ENCODE data around the gene C3orf52. TPM values are rescaled to one million over a fixed set of nuclear protein-coding genes. Genes with fewer than 3 reads are reported as not detected.
"Not testable (repeated sequence)": the region's sequence is repeated elsewhere in the genome, so short reads cannot be mapped to it uniquely, and the experiment has no call there.

The C3orf52 gene
- total and polyA plus RNA-seq, 5 experiments from 2014 or later: 0.54 to 0.96 (median 0.94) TPM

DNA sequence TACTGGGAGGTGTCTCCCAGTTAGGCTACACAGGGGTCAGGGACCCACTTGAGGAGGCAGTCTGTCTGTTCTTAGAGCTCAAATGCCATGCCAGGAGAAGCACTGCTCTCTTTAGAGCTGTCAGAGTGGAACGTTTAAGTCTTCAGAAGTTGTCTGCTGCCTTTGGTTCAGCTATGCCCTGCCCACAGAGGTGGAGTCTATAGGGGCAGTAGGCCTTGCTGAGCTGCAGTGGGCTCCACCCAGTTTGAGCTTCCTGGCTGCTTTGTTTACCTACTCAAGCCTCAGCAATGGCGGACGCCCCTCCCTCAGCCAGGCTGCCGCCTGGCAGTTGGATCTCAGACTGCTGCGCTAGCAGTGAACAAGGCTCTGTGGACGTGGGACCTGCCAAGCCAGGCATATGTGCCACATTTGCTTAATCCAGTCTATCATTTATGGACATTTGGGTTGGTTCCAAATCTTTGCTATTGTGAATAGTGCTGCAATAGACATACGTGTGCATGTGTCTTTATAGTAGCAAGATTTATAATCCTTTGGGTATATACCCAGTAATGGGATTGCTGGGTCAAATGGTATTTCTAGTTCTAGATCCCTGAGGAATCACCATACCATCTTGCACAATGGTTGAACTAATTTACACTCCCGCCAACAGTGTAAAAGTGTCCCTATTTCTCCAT, 13.7 kb upstream of the C3orf52 start:
- not testable (repeated sequence) for H3K27me3 Mint-ChIP-seq, H3K36me3 Mint-ChIP-seq, H3K9me3 Mint-ChIP-seq
- H3K27ac Mint-ChIP-seq: peak overlapping the region; percentile 69 to 97 (median 93)
- ATAC-seq (peak; percentile 73 to 79), DNase-seq (peak; percentile 32 to 91 (median 74))
- POLR2A ChIA-PET: interaction anchor here (0.7 to 1.8 kb wide), 5 partner anchors 13 to 425 kb away, joined by 3 to 7 read pairs (median 3); partner anchors contain the start of genes ABHD10 and GCSAM
- peaks cover 24 to 56% (median 40%) of the 10 kb centered on the region in 4 donors for H3K4me1 Mint-ChIP-seq
- H3K4me3 Mint-ChIP-seq: peak overlapping the region; percentile 65 to 91 (median 85)

DNA sequence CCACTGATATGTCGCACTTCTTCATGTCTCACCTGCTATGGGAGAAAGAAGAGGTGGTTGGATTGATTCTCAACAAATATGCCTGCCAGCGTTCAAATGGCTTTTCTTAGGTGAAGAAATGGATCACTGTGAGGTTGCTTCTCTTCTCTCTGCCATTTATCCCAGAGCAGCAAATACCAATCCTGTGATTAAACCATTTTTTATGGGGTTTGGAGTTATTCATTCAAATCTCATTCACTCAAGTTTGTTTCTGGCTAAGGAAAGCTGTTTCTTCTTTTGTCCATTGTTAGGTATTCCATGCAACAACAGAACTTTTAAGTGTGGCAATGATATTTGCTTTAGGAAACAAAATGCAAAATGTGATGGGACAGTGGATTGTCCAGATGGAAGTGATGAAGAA, 12.2 kb upstream of the C3orf52 start:
- Mint-ChIP-seq H3K4me3 (peak overlapping the region in 1 of 10 donors; percentile 49), H3K27ac (peak overlapping the region in 8 of 10 donors; percentile 15 to 97 (median 78)), H3K4me1 (peaks cover 24 to 56% (median 40%) of the 10 kb centered on the region in 4 donors), H3K27me3 (no peaks in the 10 kb centered on the region), H3K9me3 (peaks cover 0 to 9% (median 0%) of the 10 kb centered on the region in 9 donors), H3K36me3 (no peaks in the 10 kb centered on the region)
- POLR2A ChIA-PET: no interaction called here
- DNase-seq (no peak), ATAC-seq (no peak)

DNA sequence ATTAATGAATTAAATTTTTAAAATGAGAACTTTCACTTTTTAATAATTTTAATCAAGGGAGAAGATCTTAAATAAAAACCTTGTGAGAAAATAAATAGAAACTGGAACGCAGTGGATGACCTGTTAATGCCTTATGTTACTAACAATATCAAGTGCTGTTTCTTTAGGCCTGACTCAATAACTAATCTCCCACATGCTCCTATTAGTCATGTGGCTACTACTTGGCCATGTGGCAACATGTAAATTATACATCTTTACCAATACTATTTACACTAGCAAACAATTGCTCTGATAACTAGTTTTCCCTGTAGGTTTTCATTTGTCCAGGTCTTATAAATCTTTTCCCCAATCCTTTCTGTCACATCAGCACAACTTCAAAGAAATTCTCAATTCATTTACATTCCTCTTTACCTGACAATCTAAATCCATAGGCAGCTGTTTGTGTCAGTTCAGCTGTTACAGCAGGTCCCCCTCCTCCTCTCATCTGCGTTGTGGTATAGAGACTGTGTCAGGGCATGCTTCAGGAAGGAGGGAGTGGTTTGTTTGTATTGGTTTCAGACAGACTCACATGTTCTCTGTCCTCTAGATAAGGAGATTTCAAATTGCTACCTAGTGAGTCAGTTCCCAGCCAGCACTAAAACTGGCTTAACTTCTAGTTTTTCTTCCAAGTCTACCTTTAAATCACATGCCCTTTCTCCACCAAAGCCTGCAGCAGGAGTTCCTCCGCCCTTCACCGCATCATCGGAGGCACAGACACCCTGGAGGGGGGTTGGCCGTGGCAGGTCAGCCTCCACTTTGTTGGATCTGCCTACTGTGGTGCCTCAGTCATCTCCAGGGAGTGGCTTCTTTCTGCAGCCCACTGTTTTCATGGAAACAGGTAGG, 11.3 kb upstream of the C3orf52 start:
- ATAC-seq: peak; percentile 82 to 88
- peaks cover 22 to 56% (median 40%) of the 10 kb centered on the region in 4 donors for H3K4me1 Mint-ChIP-seq

DNA sequence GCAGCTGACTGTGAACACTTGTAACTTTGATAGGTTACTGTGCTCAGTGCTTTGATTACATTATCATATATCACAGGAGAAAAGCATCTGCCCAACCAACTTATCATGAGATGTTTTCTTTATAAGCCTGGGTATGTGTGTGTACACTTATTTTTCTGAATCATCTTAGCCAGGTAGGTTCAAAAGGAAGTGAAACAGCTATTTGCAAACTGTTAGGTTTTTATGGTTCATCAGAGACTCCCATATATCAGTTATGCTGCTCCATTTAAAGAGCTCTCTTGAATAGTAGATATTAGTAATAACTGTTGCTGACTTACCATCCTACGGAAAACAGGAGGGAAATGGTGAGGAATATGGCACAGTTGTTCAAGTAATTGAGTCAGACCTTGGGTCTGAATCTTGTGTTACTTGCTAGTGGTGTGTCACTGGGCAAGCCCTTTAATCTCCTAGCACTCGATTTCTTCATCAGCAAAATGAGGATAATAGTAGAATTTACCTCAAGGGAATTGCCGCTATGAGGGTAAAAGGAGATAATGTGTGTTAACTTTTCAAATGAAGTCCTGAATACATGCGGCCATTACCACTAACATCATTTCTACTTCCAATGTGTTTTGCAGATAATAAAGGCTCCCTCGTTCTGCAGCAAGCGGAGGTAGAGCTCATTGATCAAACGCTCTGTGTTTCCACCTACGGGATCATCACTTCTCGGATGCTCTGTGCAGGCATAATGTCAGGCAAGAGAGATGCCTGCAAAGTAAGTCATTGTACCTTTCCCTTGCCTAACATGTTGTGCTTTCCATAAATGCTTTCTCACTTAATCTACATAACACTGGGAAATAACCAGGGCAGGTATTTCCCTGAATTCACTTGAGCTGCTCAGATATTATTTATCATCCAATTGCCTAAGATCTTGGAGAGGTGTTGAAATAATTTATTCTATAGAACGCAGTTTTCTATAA, 7.8 kb upstream of the C3orf52 start:
- Mint-ChIP-seq H3K36me3 (no peaks in the 10 kb centered on the region), H3K9me3 (no peaks in the 10 kb centered on the region), H3K4me3 (no peak overlapping the region), H3K4me1 (peaks cover 12 to 24% (median 19%) of the 10 kb centered on the region in 4 donors), H3K27me3 (no peaks in the 10 kb centered on the region), H3K27ac (no peak overlapping the region)
- POLR2A ChIA-PET: interaction anchor here (0.6 kb wide), 1 partner anchor 34 kb away, joined by 3 read pairs; no protein-coding TSS in a partner anchor
- DNase-seq (no peak), ATAC-seq (no peak)

More for the DNA sequence above, 11.3 kb upstream of the C3orf52 start:
- H3K4me3 Mint-ChIP-seq: peak overlapping the region; percentile 5 to 79 (median 43)
- no peaks in the 10 kb centered on the region for H3K27me3 Mint-ChIP-seq
- DNase-seq: peak in 9 of 10 donors; percentile 8 to 65 (median 29)
- peak overlapping the region; percentile 53 to 97 (median 87) for H3K27ac Mint-ChIP-seq
- H3K36me3 Mint-ChIP-seq: no peaks in the 10 kb centered on the region
- peaks cover 0 to 9% (median 0%) of the 10 kb centered on the region in 9 donors for H3K9me3 Mint-ChIP-seq
- POLR2A ChIA-PET: no interaction called here

DNA sequence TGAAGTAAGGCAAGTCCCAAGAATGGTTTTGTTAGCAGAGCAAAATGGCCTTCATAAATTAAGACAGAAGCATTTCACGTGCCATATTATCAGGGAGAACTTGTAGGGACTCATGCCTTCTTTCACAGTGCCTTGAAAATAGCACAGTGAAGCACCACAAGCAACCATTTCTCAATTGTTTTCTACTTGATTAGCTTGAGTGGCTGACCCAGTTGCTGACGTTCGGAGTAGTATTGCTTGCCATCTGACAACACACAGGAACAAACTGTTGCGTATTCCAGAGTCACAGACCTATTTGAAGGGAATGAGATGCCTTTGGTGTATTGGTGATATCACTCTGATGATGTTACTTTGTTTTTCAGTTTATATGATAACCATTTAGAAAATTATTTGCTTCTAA, 3.0 kb upstream of the C3orf52 start:
- POLR2A ChIA-PET: no interaction called here
- Mint-ChIP-seq H3K36me3 (no peaks in the 10 kb centered on the region), H3K4me3 (no peak overlapping the region), H3K9me3 (no peaks in the 10 kb centered on the region), H3K27ac (no peak overlapping the region), H3K4me1 (peaks cover 11 to 24% (median 15%) of the 10 kb centered on the region in 4 donors), H3K27me3 (peaks cover 0 to 8% (median 3%) of the 10 kb centered on the region in 5 donors)
- DNase-seq (no peak), ATAC-seq (no peak)

DNA sequence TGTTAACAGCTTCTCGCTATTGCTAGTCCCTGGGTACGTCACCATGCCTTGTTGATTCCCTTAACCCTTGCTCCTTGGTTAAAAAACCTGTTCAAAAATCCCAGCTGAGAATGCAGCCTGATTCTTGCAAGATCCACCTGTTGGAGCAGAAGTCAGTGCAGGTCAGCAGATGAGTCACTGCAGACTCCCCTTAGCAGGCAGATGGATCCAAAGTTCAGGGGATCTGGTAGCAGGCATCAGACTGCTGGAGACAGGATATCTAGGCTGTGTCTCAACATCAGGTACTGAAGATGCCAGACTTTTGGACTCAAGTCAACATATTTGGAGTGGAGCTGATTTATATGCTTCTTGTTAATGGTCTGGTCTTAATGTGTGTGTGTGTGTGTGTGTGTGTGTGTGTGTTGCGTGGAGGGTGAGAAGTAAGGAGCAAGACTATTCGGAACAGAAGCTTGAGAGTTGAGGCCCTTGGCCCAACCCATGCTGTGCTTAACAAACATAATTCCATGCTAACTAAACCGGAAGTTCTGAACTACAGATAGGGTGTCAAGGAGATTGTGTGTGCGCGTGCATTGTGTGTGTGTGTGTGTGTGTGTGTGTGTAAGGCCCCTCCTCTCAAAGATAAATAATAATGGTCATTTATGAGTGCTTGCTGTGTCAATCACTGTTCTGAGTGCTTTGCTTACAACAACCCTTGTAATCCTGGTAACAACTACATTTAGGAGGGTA, 1.0 kb upstream of the C3orf52 start:
- POLR2A ChIA-PET: interaction anchor here (0.6 kb wide), 1 partner anchor 13 kb away, joined by 3 read pairs; no protein-coding TSS in a partner anchor
- DNase-seq: no peak
- H3K9me3 Mint-ChIP-seq: no peaks in the 10 kb centered on the region
- ATAC-seq: no peak
- H3K27ac Mint-ChIP-seq: peak overlapping the region in 6 of 10 donors; percentile 12 to 78 (median 42)
- peak overlapping the region; percentile 79 to 90 (median 85) for H3K4me3 Mint-ChIP-seq
- peaks cover 0 to 20% (median 9%) of the 10 kb centered on the region in 5 donors for H3K27me3 Mint-ChIP-seq
- H3K4me1 Mint-ChIP-seq: peaks cover 11 to 24% (median 15%) of the 10 kb centered on the region in 4 donors
- H3K36me3 Mint-ChIP-seq: no peaks in the 10 kb centered on the region

DNA sequence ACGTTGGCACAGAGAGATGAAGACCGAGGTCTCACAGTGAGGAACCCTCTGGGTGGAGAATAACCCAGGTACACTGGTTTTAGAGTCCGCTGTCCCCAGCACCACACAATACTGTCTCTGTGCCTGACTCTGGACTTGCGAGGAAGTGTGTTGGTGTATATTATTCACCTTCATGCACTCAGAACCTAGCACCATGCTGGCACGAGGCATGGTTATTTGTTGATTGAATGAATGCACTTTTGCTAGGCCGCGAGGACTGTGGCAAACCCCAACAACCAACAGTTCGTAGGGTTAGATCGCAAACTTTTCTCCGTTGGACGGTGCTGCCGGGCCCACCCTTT, 484 bp upstream of the C3orf52 start:
- Mint-ChIP-seq H3K27ac (peak overlapping the region in 6 of 10 donors; percentile 17 to 84 (median 64)), H3K4me3 (peak overlapping the region; percentile 79 to 90 (median 85)), H3K9me3 (no peaks in the 10 kb centered on the region), H3K36me3 (no peaks in the 10 kb centered on the region), H3K4me1 (peaks cover 14 to 27% (median 17%) of the 10 kb centered on the region in 4 donors), H3K27me3 (peaks cover 0 to 20% (median 9%) of the 10 kb centered on the region in 5 donors)
- DNase-seq: no peak
- no peak for ATAC-seq
- POLR2A ChIA-PET: interaction anchor here (0.6 kb wide), 1 partner anchor 13 kb away, joined by 3 read pairs; no protein-coding TSS in a partner anchor

DNA sequence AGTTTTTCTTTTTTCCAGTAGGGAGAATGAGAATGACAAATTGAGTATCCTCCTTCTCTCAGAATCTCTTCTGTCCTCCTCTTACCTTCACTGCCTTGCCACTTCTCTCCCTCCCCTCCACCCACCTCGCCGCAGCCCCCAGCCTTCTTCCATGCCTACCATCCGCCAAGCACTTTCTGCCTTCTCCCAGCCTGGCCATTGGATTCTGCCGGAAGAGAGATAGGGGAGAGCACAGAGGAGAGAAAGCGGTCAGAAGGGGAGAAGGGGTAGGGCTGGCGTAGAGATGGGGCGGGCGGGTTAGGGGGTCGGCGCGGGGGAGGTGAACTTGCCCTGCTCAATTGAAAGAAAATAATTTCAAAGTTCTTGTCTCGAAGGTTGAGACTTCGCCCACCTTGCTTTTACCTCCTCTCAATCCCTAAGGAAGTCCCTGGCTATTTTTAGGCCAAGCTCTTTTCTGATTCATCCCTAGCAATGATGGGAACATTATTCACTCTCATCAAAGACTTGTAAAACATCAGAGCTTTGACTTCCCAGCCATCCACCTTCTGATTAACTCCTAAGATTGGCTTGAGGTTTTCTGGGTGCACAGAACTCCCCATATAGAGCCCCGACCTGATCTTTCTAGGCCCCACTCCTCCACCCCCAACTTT, 811 bp downstream of the C3orf52 start:
- DNase-seq: no peak
- H3K27ac Mint-ChIP-seq: peak overlapping the region in 7 of 10 donors; percentile 25 to 83 (median 48)
- no peaks in the 10 kb centered on the region for H3K36me3 Mint-ChIP-seq
- POLR2A ChIA-PET: interaction anchor here (0.6 kb wide), 1 partner anchor 107 kb away, joined by 3 read pairs; no protein-coding TSS in a partner anchor
- peak overlapping the region; percentile 79 to 90 (median 85) for H3K4me3 Mint-ChIP-seq
- ATAC-seq: no peak
- H3K4me1 Mint-ChIP-seq: peaks cover 14 to 27% (median 24%) of the 10 kb centered on the region in 4 donors
- peaks cover 0 to 20% (median 9%) of the 10 kb centered on the region in 5 donors for H3K27me3 Mint-ChIP-seq
- no peaks in the 10 kb centered on the region for H3K9me3 Mint-ChIP-seq

DNA sequence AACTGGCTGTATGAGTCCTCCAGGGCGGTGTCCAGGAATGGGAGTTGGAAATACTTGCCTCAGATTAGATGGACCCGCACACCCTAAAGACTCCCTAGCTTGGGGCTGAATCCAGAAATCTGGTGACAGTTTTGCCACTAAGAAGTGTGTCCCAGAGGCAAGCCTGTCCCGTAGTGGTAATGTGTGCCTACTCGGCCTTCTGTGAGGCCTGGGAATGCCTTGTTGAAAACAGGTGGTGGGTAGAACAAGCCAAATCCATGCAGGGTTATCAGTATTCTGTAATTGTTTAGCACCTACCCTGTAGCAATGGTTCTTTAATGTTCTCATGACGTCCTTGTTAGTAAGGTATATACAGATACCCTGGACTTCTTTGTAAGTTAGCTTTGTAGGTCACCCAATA, 1.6 kb downstream of the C3orf52 start:
- Mint-ChIP-seq H3K27me3 (peaks cover 0 to 24% (median 9%) of the 10 kb centered on the region in 5 donors), H3K27ac (peak overlapping the region in 1 of 10 donors; percentile 59), H3K4me3 (peak overlapping the region in 5 of 10 donors; percentile 9 to 90 (median 26)), H3K4me1 (peaks cover 16 to 33% (median 31%) of the 10 kb centered on the region in 4 donors), H3K9me3 (no peaks in the 10 kb centered on the region), H3K36me3 (no peaks in the 10 kb centered on the region)
- no peak for DNase-seq
- POLR2A ChIA-PET: no interaction called here
- ATAC-seq: no peak

DNA sequence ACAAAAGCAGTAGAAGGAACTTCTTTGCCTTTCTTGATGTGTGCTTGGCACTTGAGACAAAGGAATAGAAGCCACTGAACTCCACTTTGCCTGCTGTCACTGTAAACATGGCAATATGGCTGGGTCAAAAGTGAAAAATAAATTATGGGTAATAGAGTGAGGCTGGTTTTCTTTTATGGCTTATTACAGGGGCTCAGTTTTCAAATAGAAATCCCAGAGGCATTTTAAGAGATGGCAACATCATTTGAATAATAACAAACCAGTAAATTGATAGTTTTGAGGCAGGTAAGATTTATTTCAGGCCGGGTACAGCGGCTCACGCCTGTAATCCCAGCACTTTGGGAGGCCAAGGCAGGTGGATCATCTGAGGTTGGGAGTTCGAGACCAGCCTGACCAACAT, 2.8 kb downstream of the C3orf52 start:
- POLR2A ChIA-PET: no interaction called here
- H3K36me3 Mint-ChIP-seq: no peaks in the 10 kb centered on the region
- no peak overlapping the region for H3K4me3 Mint-ChIP-seq
- no peaks in the 10 kb centered on the region for H3K9me3 Mint-ChIP-seq
- H3K27me3 Mint-ChIP-seq: peaks cover 0 to 24% (median 9%) of the 10 kb centered on the region in 5 donors
- DNase-seq (no peak), ATAC-seq (no peak)
- H3K4me1 Mint-ChIP-seq: peaks cover 21 to 39% (median 36%) of the 10 kb centered on the region in 4 donors
- no peak overlapping the region for H3K27ac Mint-ChIP-seq
